GM18508 (cell line): ENCODE results near the gene MGA.

ENCODE experiments used
- ATAC-seq: cut with Tn5 transposase; IDR thresholded peaks from one replicate; pipeline ENCODE4 v1.9.1; 2021; ENCODE audit warnings: moderate number of reproducible peaks; ENCODE audit not compliant: insufficient read depth, unreplicated experiment

Gene MGA

DNA sequence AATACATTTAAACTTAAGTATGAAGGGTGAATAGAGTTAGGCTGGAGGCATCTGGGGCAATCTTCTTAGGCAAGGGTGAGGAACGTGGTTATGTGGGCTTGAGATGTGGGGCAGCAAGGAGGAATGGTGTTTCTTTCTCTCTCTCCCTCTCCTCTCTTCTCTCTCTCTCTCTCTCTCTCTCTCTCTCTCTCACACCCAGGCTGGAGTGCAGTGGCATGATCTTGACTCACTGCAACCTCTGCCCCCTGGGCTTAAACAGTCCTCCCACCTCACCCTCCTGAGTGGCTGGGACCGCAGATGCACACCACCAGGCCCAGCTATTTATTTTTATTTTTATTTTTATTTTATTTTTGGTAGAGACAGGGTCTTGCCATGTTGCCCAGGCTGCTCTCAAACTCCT lies 4.0 kb upstream of the MGA start:
- ATAC-seq: no peak

DNA sequence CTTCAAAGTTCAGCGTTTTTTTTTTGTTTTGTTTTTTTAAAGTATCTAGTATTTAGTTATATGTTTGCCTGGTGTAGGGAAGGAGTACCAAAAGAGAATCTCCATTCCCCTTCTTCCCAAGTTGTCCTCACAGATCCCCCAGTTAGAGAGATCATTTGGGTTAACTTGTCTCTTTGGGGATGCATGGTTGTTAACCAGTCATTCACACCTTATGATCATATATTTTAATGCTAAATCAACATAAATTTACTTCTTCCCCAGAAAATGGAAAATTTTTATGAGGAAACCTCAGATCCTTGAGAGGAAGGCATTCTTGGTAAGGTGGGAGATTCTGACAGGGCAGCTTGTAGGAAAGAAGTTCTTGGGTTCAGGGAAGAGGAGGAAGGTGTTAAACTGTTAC lies 1.5 kb upstream of the MGA start:
- no peak for ATAC-seq

DNA sequence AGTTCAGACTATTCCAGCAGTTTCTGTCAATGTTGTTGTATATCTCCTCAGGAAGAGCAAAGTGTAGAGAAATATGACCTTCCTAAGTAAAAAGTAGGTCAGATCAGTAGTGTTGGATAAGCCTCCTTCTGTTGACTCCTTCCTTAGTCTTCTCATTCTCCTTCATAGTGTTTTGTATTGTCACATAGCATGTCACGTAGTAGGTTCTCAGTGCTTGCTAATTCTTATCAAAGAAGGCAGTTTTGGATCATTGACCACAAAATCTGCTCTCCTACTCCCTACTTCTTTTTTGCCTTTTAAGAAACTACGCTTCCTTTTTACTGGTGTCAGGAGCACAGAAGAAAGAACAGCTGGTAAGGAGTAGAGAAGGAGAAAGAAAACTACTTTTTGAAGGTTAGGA lies 1.0 kb upstream of the MGA start:
- ATAC-seq: no peak

DNA sequence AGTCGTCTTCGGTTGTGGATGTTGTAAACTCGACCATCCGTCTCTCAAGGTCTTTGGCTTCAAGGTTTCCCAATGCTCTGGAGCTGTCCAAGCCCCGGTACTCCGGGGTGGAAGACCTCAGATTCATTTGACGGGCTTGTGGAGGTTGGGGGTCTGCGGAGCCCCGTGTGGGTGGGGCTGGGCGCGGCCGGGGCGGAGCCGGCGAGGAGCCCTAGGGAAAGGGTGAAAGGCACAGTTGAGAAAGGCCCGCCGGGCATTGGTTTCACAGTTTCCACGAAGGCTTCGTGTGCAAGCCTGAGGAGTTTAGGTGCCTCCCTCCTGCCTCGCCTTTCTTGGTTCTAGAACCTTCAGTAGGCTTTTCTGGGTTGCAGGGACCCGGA lies 360 bp upstream of the MGA start:
- no peak for ATAC-seq

DNA sequence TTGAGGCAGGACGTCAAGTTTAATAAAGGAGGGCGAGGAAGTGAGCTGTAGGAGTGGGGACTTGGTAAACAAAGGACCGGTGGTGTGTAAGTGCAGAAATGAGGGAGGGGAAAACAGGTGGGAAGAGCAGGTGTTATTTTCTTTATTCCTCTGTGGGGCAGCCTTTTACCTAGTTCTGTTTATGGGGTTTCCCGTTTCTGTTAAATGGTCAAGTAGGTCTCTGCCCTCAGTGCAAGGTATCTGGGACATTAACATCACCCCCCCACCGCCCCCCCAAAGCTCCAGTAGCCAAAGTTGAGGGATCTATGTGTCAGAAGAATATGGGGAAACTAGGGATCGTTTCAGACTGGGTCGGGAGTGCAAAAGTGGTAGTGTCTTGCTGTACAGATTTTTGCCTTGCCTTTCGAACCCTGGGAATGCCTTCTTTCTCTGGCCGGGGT lies 893 bp downstream of the MGA start:
- ATAC-seq: no peak

DNA sequence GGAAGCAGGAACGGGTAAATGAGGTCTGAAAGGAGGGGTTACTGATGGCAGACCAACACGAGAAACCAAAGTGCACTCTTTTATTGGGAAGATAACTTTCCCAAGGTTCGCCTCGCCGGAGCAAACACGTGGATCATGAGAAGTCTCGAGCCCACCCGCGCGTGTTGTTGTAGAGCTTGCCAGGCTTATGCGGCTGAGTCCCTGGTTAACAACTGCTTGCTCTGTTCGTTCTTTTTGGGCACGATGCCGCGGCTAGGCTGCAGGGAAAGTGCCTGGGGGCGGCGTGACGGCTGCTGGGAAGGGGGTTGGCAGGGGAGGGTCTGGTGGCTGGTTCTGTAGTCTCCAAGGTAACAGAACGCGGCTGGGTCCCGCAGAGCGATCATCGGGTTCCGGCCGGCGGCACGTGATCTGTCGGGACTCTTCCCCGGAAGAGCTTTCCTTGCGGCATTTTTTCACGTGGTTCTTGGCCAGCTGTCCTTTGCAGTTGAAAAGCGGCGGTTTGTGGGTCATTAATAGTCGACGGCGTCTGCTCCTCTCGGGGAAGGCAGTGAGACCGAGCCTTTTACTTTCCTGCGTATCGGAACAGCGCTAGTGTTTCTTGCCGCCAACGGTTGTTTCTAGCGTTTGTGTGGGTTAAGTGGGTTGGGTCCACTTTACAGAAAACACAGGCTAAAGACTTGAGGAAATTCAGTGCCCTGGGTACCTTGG lies 1.5 kb downstream of the MGA start:
- ATAC-seq: no peak

DNA sequence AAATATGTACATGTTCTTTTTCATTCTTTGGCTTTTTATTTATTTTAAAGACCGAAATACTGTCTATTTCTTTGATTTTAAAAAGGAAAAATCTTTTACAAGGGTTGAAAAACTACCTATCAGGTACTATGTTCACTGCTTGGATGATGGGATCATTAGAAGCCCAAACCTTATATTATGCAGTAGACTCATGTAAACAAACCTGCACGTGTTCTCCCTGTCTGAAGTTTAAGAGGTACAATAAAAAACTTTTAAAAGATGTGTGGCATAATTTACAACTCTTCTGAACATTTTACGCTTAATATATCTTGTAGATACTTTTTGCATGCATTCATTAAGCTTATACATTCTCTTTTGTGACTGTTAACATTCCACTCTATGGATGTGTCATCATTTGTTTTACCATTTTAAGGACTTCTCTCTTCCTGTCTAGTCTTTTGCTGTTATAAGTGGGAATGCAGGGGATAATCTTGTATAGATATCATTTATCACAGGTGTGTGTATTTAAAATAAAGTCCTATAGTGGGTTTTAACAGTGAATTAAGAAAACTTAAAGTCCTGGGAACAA lies 6.2 kb downstream of the MGA start:
- no peak for ATAC-seq

DNA sequence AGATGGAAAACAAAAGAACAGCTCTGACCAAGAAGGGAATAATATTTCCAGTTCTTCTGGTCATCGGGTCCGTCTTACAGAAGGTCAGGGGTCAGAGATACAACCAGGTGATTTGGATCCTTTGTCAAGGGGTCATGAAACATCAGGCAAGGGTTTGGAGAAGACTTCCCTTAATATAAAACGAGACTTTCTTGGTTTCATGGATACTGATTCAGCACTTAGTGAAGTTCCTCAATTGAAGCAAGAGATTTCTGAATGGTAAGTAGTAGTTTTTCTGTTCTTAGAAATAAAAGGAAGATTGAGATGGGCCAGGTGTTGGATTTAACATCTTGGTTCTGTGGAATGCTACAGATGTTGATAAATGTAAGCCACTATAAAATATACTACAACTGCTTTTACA lies 9.5 kb downstream of the MGA start:
- ATAC-seq: no peak

DNA sequence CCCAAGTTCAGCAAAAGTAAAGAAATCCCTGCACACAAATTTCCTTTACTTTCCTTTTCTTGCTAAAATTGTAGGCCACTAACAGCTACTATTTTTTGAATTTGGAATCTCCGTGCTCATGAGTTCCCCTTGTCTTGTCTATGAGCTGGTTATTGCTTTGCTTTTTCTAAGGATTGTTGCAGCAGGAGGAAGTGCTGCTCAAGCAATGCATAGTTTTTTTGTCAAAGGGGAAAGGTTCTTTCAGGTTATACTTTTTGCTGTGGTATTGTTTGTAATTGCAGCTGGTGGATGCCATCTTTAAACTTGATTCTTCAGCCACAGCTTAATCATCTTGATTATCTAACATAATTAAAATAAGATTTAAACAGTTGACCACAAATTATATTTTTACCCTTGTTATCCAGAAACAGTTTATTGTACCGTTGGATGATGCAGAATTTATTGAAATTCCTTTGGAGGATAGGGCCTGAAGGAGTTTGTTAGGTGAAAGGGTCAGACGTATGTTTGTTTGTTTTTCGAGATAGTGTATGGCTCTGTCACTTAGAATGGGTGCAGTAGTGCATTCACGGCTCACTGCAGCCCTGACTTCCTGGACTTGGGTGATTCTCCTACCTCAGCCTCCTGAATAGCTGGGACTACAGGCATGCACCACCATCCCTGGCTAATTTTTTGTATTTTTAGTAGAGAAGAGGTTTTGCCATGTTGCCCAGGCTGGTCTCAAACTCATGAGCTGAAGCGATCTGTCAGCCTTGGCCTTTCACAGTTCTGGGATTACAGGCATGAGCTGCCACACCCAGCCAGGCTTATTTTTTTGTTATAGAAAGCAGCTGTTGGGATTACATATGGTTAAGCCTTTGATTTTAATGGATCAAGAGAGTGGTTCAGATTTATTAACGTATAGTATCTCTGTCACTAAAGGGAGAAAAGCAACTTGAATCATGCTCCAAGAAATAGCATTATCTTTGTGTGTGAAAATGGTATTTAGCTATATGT lies 11.7 kb downstream of the MGA start:
- no peak for ATAC-seq

DNA sequence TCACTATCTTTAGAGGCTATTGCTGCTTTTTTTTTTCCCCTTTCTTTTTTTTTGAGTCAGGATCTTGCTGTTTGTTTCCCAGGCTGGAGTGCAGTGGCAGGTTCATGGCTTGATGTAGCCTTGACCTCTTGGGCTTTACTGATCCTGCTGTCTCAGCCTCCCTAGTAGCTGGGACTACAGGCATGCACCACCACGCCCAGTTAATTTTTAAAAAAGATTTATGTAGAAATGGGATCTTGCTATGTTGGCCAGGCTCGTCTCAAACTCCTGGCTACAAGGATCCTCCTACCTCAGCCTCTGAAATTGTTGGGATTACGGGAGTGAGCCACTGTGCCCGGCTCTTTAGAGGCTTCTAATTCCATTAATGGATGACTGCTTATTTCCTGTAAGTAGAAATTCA lies 15.1 kb downstream of the MGA start:
- no peak for ATAC-seq

DNA sequence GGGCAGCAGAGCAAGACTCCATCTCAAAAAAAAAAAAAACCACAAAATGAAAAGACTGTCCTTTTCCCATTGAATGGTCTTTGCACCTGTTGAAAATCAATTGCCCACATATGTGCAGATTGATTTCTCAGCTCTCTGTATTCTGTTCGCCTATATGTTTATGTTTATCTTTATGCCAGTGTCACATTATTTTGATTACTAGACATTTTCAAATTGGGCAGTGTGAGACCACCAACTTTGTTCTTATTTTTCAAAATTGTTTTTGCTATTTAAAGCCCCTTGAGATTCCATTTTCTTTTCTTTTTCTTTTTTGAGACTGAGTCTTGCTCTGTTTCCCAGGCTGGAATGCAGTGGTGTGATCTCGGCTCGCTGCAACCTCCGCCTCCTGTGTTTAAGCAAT lies 18.5 kb downstream of the MGA start:
- ATAC-seq: no peak

DNA sequence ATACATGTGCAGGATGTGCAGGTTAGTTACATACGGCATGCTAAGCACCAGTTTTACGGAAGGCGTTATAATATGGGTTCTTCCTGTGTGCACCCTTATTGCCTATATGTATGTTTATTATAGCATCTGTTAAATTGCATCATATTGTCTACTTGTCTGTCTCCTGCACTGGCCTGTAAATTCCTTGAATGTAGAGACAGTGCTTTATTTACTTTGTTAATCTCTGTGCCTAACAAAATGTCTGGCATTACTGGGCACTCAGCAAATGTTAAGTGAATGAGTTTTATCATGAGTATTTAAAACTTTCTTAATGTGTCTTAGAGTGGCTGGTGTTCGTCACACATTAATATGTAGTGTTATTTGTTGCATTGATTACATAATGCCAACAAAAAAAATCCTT lies 23.8 kb downstream of the MGA start:
- ATAC-seq: no peak

DNA sequence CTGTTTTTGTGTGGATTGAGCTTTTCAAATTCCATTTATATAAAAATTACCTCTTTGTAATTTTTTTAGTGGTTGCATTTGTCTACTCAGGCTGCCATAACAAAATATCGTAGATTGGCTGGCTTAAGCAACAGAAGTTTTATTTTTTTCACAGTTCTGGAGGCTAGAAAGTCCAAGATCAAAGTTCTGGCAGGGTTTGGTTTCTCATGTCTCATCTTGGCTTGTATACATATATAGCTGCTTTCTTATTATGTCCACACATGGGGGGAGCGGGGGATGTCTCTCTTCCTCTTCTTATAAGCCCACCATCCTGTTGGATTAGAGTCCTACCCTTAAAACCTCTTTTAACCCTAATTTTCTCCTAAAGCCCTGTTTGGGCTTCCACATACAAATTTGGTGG lies 28.5 kb downstream of the MGA start:
- ATAC-seq: no peak

DNA sequence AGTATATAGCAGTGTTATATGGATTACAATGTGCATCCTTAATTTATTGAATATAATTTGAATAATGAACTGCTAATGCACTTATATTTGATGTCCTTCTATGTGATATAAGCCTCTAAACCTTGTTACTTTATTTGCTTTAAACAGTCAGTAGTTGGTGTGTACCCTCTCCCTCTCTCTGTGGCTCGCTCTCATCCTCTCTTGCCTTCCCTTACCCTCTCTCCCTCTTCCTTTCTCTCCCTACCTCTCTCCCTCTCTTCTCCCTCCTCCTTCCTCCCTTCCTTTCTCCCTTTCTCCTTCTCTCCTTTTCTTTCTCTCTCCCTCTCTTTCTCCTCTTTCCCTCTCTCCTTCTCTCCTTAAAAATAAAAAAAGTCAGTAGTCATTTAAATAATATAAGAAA lies 28.9 kb downstream of the MGA start:
- ATAC-seq: no peak

DNA sequence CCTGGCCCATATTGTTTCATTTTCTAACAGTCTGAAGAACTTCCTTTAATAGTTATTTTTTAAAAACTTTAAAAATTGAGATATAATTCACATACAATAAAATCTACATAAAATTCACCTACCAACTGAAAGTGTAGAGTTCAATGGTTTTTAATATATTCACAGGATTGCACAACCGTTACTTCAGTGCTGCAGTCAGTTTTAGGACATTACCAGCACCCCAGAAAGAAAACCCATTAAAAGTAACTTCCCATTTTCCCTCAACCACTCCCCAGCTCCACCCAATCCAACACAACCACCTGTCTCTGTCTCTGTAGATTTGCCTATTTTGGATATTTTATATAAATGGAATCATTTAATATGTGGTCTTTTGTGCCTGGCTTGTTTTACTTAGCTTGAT lies 29.6 kb downstream of the MGA start:
- ATAC-seq: no peak

DNA sequence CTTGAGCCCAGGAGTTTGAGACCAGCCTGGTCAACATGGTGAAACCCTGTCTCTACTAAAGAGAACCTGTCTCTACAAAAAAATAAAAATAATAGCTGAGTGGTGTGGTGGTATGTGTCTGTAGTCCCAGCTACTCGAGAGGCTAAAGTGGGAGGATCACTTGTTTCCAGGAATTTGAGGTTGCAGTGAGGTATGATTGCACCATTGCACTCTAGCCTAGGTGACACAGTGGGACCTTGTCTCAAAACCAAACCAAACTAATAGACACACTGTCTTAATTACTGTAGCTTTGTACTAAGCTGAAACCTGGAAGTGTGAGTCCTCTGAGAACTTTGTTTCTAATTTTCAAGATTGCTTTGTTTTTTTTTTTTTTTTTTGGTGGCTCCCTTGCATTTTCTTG lies 30.4 kb downstream of the MGA start:
- ATAC-seq: no peak

DNA sequence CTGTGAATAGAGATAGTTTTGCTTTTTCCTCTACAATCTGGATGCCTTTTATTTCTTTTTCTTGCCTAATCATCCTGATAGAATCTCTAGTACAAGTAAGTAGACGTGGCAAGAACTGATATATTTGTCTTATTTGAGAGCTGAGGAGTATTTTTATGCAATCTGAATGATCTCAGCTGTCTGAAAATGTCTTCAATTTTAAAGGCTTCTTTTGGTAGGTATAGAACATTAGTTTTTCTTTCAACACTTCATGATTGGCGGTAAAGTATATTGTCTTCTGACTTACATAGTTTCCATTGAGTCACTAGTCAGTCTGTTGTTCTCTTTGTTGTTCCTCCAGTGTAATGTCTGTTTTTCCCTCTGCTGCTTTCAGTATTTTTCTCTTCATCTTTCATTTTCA lies 31.3 kb downstream of the MGA start:
- no peak for ATAC-seq

DNA sequence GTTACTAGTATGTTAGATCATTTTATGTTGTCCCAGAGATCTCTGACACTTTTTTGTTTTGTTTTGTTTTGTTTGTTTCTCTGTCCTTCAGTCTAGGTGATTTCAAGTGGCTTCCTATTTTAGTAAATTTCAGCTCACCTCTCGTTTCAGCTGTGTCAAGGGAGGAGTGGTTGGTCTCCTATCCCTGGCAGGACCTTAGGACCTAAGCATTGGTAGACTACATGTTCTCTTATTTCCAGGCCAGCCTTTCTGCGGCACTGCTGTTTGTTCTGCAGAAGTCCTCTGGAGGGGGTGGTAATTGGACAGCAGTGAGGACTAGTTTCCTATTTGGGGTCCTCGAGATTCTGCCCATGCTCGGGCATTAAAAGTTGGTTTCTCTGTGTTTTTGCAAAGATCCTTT lies 31.8 kb downstream of the MGA start:
- ATAC-seq: no peak

DNA sequence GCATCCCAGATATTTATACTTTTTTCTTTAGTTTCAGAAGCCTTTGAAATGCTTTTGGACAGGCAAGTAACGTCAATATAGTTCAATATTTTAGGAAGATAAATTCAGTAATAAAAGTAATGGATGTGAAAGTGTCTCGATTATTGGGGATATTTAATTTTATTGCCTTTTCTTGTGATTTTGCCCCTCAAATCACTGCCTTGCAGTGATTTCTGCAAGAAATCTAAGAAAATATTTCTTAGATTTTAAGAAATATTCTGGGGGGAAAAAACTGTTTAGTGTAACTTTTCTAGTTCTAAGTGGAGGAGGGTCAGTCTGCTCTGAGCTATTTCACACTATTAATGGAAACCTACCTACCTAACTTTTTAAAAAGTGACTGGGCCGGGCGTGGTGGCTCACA lies 33.6 kb downstream of the MGA start:
- no peak for ATAC-seq

DNA sequence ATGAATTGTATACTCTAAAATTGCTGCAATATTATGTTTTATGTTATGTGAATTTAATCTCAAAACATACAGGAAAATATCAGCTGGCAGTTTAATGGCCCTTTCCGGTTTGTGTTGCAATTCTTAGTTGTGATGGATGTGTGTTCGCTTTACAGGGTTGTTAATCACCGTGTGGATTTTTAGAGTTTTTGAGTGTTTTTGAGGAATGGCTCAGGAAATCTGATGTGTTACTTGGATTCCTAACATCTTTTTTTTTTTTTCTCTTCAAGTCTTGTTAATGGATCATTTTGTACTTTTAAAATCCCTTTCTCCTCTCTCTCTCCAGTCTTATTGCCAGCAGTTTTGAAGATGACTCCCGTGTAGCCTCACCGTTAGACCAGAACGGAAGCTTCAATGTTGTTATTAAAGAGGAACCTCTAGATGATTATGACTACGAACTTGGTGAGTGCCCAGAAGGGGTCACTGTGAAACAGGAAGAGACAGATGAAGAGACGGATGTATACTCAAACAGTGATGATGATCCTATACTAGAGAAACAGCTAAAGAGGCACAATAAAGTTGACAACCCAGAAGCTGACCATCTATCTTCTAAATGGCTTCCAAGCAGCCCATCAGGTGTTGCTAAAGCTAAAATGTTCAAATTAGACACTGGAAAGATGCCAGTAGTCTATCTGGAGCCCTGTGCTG lies 35.7 kb downstream of the MGA start:
- ATAC-seq: peak; percentile 72

DNA sequence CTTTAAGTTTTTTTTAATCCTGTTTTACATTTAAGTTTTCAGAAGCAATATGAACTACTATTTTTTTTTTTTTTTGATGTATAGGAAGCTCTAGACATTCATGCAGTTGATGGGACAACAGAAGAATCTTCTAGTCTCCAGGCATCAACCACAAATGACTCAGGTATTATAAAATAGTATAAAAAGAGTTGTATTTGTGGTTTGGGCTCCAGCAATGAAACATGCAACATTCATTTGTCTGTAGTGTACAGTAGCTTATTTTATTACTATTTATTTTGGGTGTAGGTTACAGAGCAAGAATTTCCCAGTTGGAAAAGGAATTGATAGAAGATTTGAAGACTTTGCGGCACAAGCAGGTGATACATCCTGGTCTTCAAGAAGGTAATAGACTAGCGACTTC lies 38.6 kb downstream of the MGA start:
- no peak for ATAC-seq
